ENCODE measurements around the gene ESYT2.

Gene ESYT2

DNA sequence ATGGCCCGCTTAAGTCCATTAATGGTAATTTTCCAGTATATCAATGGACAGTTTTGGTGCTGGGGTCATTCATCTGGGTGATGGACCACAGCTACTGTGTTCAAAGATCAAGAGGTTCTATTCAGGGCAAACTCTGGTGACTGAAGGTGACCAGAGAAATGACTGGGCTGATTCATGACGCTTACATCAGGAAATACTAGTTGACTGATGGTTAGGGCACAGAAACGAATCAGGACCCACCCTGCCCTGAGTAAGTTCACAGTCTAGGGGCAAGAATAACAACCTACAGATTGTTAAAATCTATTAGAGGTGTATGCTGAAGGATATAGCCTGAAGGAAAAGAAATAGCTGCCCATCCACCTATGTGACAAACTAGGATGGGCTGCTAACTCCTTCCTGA, 134.3 kb downstream of the ESYT2 start:
- Histone ChIP-seq H3K4me1 (ENCODE audit: control insufficient read depth, low read depth, low read length) (no peaks in the 10 kb centered on the region), H3K9ac (ENCODE audit: low read length) (no peak overlapping the region), H3K27me3 (ENCODE audit: control insufficient read depth, insufficient read depth, low read length) (no peaks in the 10 kb centered on the region), H3K36me3 (ENCODE audit: control insufficient read depth, low read depth, low read length) (peaks cover 81% of the 10 kb centered on the region), H3K9me3 (ENCODE audit: control insufficient read depth, low read depth, low read length) (no peaks in the 10 kb centered on the region), H3K4me3 (ENCODE audit: low read length) (no peak overlapping the region), H3K27ac (ENCODE audit: low read length) (no peak overlapping the region)

DNA sequence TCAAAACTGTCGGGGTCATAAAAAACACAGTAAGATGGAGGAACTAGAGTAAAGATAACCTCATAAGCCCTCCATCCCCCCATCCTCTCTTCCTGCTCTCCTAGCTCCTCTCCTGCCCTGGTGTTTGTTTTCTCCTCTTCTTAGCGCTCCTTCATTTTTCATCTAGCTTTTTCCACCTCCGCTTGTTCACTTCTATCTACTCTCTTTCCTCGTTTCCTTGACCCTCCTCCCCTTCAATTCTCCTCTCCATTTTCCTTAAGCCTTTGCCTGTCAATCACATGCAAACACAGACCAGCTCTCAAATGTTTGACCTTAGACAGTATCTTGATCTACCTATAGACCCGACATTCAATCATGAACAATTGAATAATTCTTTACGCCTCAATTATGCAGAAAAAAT, 134.7 kb downstream of the ESYT2 start:
- Histone ChIP-seq H3K36me3 (ENCODE audit: control insufficient read depth, low read depth, low read length) (peaks cover 82% of the 10 kb centered on the region), H3K27me3 (ENCODE audit: control insufficient read depth, insufficient read depth, low read length) (no peaks in the 10 kb centered on the region), H3K9me3 (ENCODE audit: control insufficient read depth, low read depth, low read length) (no peaks in the 10 kb centered on the region), H3K4me1 (ENCODE audit: control insufficient read depth, low read depth, low read length) (no peaks in the 10 kb centered on the region), H3K9ac (ENCODE audit: low read length) (no peak overlapping the region), H3K4me3 (ENCODE audit: low read length) (no peak overlapping the region), H3K27ac (ENCODE audit: low read length) (no peak overlapping the region)

DNA sequence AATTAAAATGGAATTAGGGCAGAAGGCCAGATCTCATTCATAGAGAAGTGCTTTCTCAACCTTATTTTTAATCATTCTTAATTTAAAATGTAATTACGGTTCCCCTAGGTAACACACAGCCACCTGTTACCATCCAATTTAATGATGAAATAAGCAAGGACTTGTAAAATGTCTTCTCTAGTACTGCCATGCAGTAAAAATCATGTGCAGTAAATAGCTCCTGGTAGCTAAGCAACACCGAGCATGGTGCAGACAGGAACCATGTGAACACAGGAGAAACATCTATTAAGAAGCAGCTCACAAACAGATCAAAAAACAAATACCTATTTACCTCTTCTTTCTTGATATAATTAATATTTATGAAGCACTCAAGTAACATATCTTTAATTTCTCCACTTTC, 139.8 kb downstream of the ESYT2 start:
- peaks cover 92% of the 10 kb centered on the region for H3K36me3 ChIP-seq (ENCODE audit: control insufficient read depth, low read depth, low read length)
- no peaks in the 10 kb centered on the region for H3K4me1 ChIP-seq (ENCODE audit: control insufficient read depth, low read depth, low read length)
- H3K27ac ChIP-seq (ENCODE audit: low read length), result no peak overlapping the region
- no peaks in the 10 kb centered on the region for H3K9me3 ChIP-seq (ENCODE audit: control insufficient read depth, low read depth, low read length)
- no peaks in the 10 kb centered on the region for H3K27me3 ChIP-seq (ENCODE audit: control insufficient read depth, insufficient read depth, low read length)
- H3K4me3 ChIP-seq (ENCODE audit: low read length), result no peak overlapping the region
- H3K9ac ChIP-seq (ENCODE audit: low read length), result no peak overlapping the region

DNA sequence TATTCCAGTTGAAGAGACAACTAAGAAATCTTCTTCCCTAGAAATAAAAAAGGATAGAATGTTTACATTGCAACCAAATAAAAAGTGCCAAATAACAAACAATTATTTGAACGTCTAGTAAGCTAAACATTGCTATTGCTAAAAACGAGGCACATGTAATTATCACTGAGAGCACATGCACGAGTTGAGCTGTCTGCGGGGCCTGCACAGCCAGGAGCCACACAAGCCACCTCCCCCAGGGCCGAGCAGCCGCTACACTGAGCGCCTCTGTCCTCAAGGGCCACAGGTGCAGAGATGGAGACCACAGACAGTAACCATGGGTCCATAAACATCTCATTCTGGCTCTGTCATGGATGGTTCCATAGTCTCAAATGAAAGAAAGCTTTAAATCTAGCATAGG, 141.9 kb downstream of the ESYT2 start:
- Histone ChIP-seq H3K36me3 (ENCODE audit: control insufficient read depth, low read depth, low read length) (peaks cover 94% of the 10 kb centered on the region), H3K9me3 (ENCODE audit: control insufficient read depth, low read depth, low read length) (no peaks in the 10 kb centered on the region), H3K27ac (ENCODE audit: low read length) (no peak overlapping the region), H3K4me1 (ENCODE audit: control insufficient read depth, low read depth, low read length) (no peaks in the 10 kb centered on the region), H3K9ac (ENCODE audit: low read length) (no peak overlapping the region), H3K4me3 (ENCODE audit: low read length) (no peak overlapping the region), H3K27me3 (ENCODE audit: control insufficient read depth, insufficient read depth, low read length) (no peaks in the 10 kb centered on the region)

DNA sequence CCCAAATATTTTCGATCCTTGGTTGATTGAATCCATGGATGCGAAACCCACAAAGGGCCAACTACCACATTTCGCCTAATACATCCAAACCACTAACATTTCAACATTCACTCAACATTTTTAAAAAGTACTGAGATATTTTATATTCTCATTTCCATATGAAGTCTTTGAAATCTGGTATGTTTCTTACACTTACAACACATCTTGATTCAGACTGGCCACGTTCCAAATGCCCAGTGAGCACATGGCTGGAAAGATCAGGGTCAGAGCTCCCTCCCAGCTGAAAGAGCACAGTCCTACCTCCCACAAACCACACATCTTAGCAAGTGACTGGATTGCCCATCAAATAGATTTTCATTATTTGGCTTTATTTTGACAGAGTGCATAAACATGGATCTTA, 143.6 kb downstream of the ESYT2 start:
- H3K36me3 ChIP-seq (ENCODE audit: control insufficient read depth, low read depth, low read length), result peaks cover 97% of the 10 kb centered on the region

DNA sequence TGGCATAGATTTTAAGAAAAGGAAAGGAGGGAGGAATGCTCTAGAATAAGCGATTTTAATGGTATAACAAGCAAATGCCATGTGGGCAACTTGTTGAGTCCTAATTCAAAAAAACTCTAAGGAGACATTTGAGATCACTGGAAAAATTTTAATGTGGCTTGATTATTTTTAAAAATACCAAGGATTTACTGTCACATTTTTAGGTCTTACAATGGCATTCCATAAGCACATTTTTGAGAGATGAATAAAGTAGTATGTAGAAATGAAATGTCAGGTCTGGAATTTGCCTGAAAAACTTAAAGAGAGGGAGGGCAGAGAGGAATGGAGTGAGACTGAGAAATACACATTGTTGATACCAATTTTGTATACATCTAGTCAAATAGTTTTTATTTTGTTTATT, 145.0 kb downstream of the ESYT2 start:
- no peak overlapping the region for H3K4me3 ChIP-seq (ENCODE audit: low read length)
- H3K27me3 ChIP-seq (ENCODE audit: control insufficient read depth, insufficient read depth, low read length), result no peaks in the 10 kb centered on the region
- peaks cover 97% of the 10 kb centered on the region for H3K36me3 ChIP-seq (ENCODE audit: control insufficient read depth, low read depth, low read length)
- H3K27ac ChIP-seq (ENCODE audit: low read length), result no peak overlapping the region
- H3K9ac ChIP-seq (ENCODE audit: low read length), result no peak overlapping the region
- no peaks in the 10 kb centered on the region for H3K9me3 ChIP-seq (ENCODE audit: control insufficient read depth, low read depth, low read length)
- no peaks in the 10 kb centered on the region for H3K4me1 ChIP-seq (ENCODE audit: control insufficient read depth, low read depth, low read length)

More for the DNA sequence above, 143.6 kb downstream of the ESYT2 start:
- Histone ChIP-seq H3K9me3 (ENCODE audit: control insufficient read depth, low read depth, low read length) (no peaks in the 10 kb centered on the region), H3K9ac (ENCODE audit: low read length) (no peak overlapping the region), H3K4me3 (ENCODE audit: low read length) (no peak overlapping the region), H3K27ac (ENCODE audit: low read length) (no peak overlapping the region), H3K4me1 (ENCODE audit: control insufficient read depth, low read depth, low read length) (no peaks in the 10 kb centered on the region), H3K27me3 (ENCODE audit: control insufficient read depth, insufficient read depth, low read length) (no peaks in the 10 kb centered on the region)

DNA sequence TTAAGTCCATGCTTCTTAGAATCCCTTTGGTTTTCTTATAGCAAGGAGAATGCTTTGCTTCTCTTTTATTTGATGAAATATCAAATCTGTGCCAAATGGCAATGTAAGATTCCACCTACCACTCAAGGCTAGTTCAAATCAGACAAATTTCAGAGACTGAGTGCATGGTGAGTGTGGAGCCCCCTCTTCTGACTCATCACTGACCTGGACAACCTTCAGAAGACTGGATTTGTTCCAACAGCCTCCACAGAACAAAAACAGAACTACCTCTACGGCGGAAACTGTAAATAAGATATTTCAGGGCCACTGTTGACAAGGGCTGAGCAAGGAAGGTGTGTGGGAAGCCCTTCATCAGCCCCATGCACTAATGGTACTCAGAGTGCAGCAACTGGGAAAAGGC, 145.8 kb downstream of the ESYT2 start:
- Histone ChIP-seq H3K9ac (ENCODE audit: low read length) (no peak overlapping the region), H3K27me3 (ENCODE audit: control insufficient read depth, insufficient read depth, low read length) (no peaks in the 10 kb centered on the region), H3K36me3 (ENCODE audit: control insufficient read depth, low read depth, low read length) (peaks cover 97% of the 10 kb centered on the region), H3K9me3 (ENCODE audit: control insufficient read depth, low read depth, low read length) (no peaks in the 10 kb centered on the region), H3K4me3 (ENCODE audit: low read length) (no peak overlapping the region), H3K4me1 (ENCODE audit: control insufficient read depth, low read depth, low read length) (no peaks in the 10 kb centered on the region), H3K27ac (ENCODE audit: low read length) (no peak overlapping the region)

DNA sequence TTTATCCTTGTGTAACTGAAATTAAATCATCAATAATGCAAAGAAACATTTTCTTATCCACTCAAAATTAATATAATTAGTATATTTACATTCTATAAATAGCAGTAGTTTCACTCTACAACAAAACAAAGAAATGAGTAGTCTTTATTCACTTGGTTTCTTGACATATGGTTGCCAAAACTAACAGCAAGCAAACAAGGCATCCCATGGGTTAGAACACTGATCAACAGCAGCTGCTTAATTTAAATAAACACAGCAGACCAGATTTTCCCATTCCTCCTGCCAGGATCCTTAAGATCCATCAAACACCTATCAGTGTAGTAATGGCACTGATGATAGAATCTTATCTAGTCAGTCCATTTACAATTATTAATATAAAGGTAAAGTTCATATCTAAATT, 146.9 kb downstream of the ESYT2 start:
- Histone ChIP-seq H3K27me3 (ENCODE audit: control insufficient read depth, insufficient read depth, low read length) (no peaks in the 10 kb centered on the region), H3K4me1 (ENCODE audit: control insufficient read depth, low read depth, low read length) (no peaks in the 10 kb centered on the region), H3K27ac (ENCODE audit: low read length) (no peak overlapping the region), H3K9me3 (ENCODE audit: control insufficient read depth, low read depth, low read length) (no peaks in the 10 kb centered on the region), H3K9ac (ENCODE audit: low read length) (no peak overlapping the region), H3K4me3 (ENCODE audit: low read length) (no peak overlapping the region), H3K36me3 (ENCODE audit: control insufficient read depth, low read depth, low read length) (peaks cover 96% of the 10 kb centered on the region)
